ENCODE results near the gene GPR142.

The GPR142 gene

GRCh38 chr17:74325743-74326379 is 41.4 kb upstream of the GPR142 start, which contains the start of gene KIF19:
KIF19 (plus strand) TSS chr17:74326226; CDS start chr17:74326350, 124 bp downstream.
- H4K8ac ChIP-seq (ENCODE audit: low read length), result no peak within 1 kb of the TSS
- peaks cover 10% of the 10 kb centered on the region for H3K4me1 ChIP-seq (ENCODE audit: control insufficient read depth, insufficient read depth, low read depth, low read length)
- H2BK120ac ChIP-seq (ENCODE audit: low read depth, low read length), result no peak within 1 kb of the TSS
- H2AK5ac ChIP-seq (ENCODE audit: low read length, severe bottlenecking), result no peak within 1 kb of the TSS
- H3K9ac ChIP-seq (ENCODE audit: low read length), result no peak within 1 kb of the TSS
- no peaks in the 10 kb centered on the region for H3K36me3 ChIP-seq (ENCODE audit: control insufficient read depth in 1 of 2, insufficient read depth in 2 of 2, low read depth in 1 of 2, low read length in 2 of 2)
- H4K91ac ChIP-seq (ENCODE audit: low read length), result no peak within 1 kb of the TSS
- no peak within 1 kb of the TSS for H2BK15ac ChIP-seq (ENCODE audit: low read depth, poor library complexity, severe bottlenecking)
- no peaks in the 10 kb centered on the region for H3K79me1 ChIP-seq (replicated peaks; ENCODE audit: low read length, poor library complexity, severe bottlenecking)
- DNase-seq, result no peak
- H2BK12ac ChIP-seq (ENCODE audit: low read length in 2 of 2), result no peak within 1 kb of the TSS
- H3K27me3 ChIP-seq (ENCODE audit: control insufficient read depth in 1 of 2, insufficient read depth in 1 of 2, low read length in 2 of 2), result peaks cover 59 to 77% of the 10 kb centered on the region in 2 experiments
- WGBS, result 8% methylated on average over 53 of the region's 73 CpGs
- H3K9me3 ChIP-seq (ENCODE audit: control insufficient read depth, low read length), result peaks cover 4% of the 10 kb centered on the region
- H3K14ac ChIP-seq (ENCODE audit: low read length in 2 of 2), result no peak within 1 kb of the TSS
- no peak within 1 kb of the TSS for H3K23ac ChIP-seq (ENCODE audit: low read length in 2 of 2)
- no peak within 1 kb of the TSS for H2AFZ ChIP-seq (ENCODE audit: low read depth, low read length)
- no peak within 1 kb of the TSS for H3K4ac ChIP-seq (ENCODE audit: low read depth in 1 of 2, low read length in 2 of 2)
- H3K4me3 ChIP-seq (ENCODE audit: insufficient read depth in 1 of 2, low read depth in 1 of 2, low read length in 2 of 2), result no peak within 1 kb of the TSS
- no peak within 1 kb of the TSS for H3K27ac ChIP-seq (ENCODE audit: low read length, poor library complexity, severe bottlenecking)
- no peak within 1 kb of the TSS for H2BK5ac ChIP-seq (ENCODE audit: low read depth, low read length, poor library complexity, severe bottlenecking)
- H3K4me2 ChIP-seq (ENCODE audit: low read length, poor library complexity, severe bottlenecking), result peak within 1 kb of the TSS; percentile 54
- no peak within 1 kb of the TSS for H3K18ac ChIP-seq (ENCODE audit: low read depth in 1 of 2, low read length in 2 of 2)

DNA sequence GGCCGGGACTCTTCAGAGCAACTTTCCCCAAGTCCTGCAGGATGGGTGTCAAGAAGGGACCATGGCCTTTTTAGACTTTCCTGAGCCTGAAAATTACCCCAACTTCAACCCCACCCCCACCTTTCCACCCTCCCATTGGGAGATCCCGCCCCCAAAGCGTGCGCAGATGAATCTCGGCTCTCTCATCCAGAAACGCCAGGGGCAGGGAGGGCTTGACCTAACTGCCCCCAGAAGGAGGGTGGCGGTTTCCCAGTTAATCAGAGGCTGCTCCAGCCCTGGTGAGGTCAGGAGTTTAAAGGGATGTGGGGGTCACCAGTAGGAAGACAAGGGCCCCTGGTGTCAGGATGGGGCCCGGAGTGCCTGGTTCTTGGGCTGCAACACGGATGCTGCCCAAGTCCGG is 40.8 kb upstream of the GPR142 start:
- H3K27ac ChIP-seq (ENCODE audit: low read length, poor library complexity, severe bottlenecking), result no peak overlapping the region
- H3K36me3 ChIP-seq (ENCODE audit: control insufficient read depth in 1 of 2, insufficient read depth in 2 of 2, low read depth in 1 of 2, low read length in 2 of 2), result no peaks in the 10 kb centered on the region
- no peak overlapping the region for H3K4me3 ChIP-seq (ENCODE audit: insufficient read depth in 1 of 2, low read depth in 1 of 2, low read length in 2 of 2)
- no peak overlapping the region for H3K18ac ChIP-seq (ENCODE audit: low read depth in 1 of 2, low read length in 2 of 2)
- H3K9ac ChIP-seq (ENCODE audit: low read length), result no peak overlapping the region
- H2BK5ac ChIP-seq (ENCODE audit: low read depth, low read length, poor library complexity, severe bottlenecking), result no peak overlapping the region
- no peak overlapping the region for H3K4me2 ChIP-seq (ENCODE audit: low read length, poor library complexity, severe bottlenecking)
- H2AK5ac ChIP-seq (ENCODE audit: low read length, severe bottlenecking), result no peak overlapping the region
- H4K8ac ChIP-seq (ENCODE audit: low read length), result no peak overlapping the region
- H3K4me1 ChIP-seq (ENCODE audit: control insufficient read depth, insufficient read depth, low read depth, low read length), result peaks cover 10% of the 10 kb centered on the region
- peaks cover 58 to 80% of the 10 kb centered on the region in 2 experiments for H3K27me3 ChIP-seq (ENCODE audit: control insufficient read depth in 1 of 2, insufficient read depth in 1 of 2, low read length in 2 of 2)
- H3K14ac ChIP-seq (ENCODE audit: low read length in 2 of 2), result no peak overlapping the region
- H2BK15ac ChIP-seq (ENCODE audit: low read depth, poor library complexity, severe bottlenecking), result no peak overlapping the region
- H3K79me1 ChIP-seq (replicated peaks; ENCODE audit: low read length, poor library complexity, severe bottlenecking), result no peaks in the 10 kb centered on the region
- 30% methylated on average over 10 of the region's 10 CpGs for WGBS
- no peak overlapping the region for H2BK120ac ChIP-seq (ENCODE audit: low read depth, low read length)
- H4K91ac ChIP-seq (ENCODE audit: low read length), result no peak overlapping the region
- no peak overlapping the region for H3K23ac ChIP-seq (ENCODE audit: low read length in 2 of 2)
- H2AFZ ChIP-seq (ENCODE audit: low read depth, low read length), result no peak overlapping the region
- H3K9me3 ChIP-seq (ENCODE audit: control insufficient read depth, low read length), result peaks cover 4% of the 10 kb centered on the region
- no peak for DNase-seq
- H2BK12ac ChIP-seq (ENCODE audit: low read length in 2 of 2), result no peak overlapping the region
- no peak overlapping the region for H3K4ac ChIP-seq (ENCODE audit: low read depth in 1 of 2, low read length in 2 of 2)

- H2BK12ac ChIP-seq (ENCODE audit: low read length in 2 of 2), result no peak overlapping the region
- H3K4me1 ChIP-seq (ENCODE audit: control insufficient read depth, insufficient read depth, low read depth, low read length), result peaks cover 10% of the 10 kb centered on the region
- no peak overlapping the region for H3K23ac ChIP-seq (ENCODE audit: low read length in 2 of 2)
- H3K4me2 ChIP-seq (ENCODE audit: low read length, poor library complexity, severe bottlenecking), result no peak overlapping the region
- no peak overlapping the region for H2BK120ac ChIP-seq (ENCODE audit: low read depth, low read length)
- H3K27ac ChIP-seq (ENCODE audit: low read length, poor library complexity, severe bottlenecking), result no peak overlapping the region
- peaks cover 48 to 81% of the 10 kb centered on the region in 2 experiments for H3K27me3 ChIP-seq (ENCODE audit: control insufficient read depth in 1 of 2, insufficient read depth in 1 of 2, low read length in 2 of 2)
- no peaks in the 10 kb centered on the region for H3K79me1 ChIP-seq (replicated peaks; ENCODE audit: low read length, poor library complexity, severe bottlenecking)
- H2BK15ac ChIP-seq (ENCODE audit: low read depth, poor library complexity, severe bottlenecking), result no peak overlapping the region
- no peak overlapping the region for H3K9ac ChIP-seq (ENCODE audit: low read length)
- no peak for DNase-seq
- 92% methylated on average over 3 of the region's 3 CpGs for WGBS
- no peak overlapping the region for H2AFZ ChIP-seq (ENCODE audit: low read depth, low read length)
- no peak overlapping the region for H2BK5ac ChIP-seq (ENCODE audit: low read depth, low read length, poor library complexity, severe bottlenecking)
- no peak overlapping the region for H3K4me3 ChIP-seq (ENCODE audit: insufficient read depth in 1 of 2, low read depth in 1 of 2, low read length in 2 of 2)
- no peak overlapping the region for H3K14ac ChIP-seq (ENCODE audit: low read length in 2 of 2)
- H3K9me3 ChIP-seq (ENCODE audit: control insufficient read depth, low read length), result no peaks in the 10 kb centered on the region
- no peak overlapping the region for H2AK5ac ChIP-seq (ENCODE audit: low read length, severe bottlenecking)
- no peaks in the 10 kb centered on the region for H3K36me3 ChIP-seq (ENCODE audit: control insufficient read depth in 1 of 2, insufficient read depth in 2 of 2, low read depth in 1 of 2, low read length in 2 of 2)
- no peak overlapping the region for H3K18ac ChIP-seq (ENCODE audit: low read depth in 1 of 2, low read length in 2 of 2)
- no peak overlapping the region for H4K91ac ChIP-seq (ENCODE audit: low read length)
- H3K4ac ChIP-seq (ENCODE audit: low read depth in 1 of 2, low read length in 2 of 2), result no peak overlapping the region
- H4K8ac ChIP-seq (ENCODE audit: low read length), result no peak overlapping the region
Measured at GRCh38 chr17:74328487-74328886, 38.8 kb upstream of the GPR142 start.

GRCh38 chr17:74329378-74329777 is 37.9 kb upstream of the GPR142 start:
- peaks cover 10% of the 10 kb centered on the region for H3K4me1 ChIP-seq (ENCODE audit: control insufficient read depth, insufficient read depth, low read depth, low read length)
- no peak overlapping the region for H3K4ac ChIP-seq (ENCODE audit: low read depth in 1 of 2, low read length in 2 of 2)
- no peaks in the 10 kb centered on the region for H3K79me1 ChIP-seq (replicated peaks; ENCODE audit: low read length, poor library complexity, severe bottlenecking)
- H3K36me3 ChIP-seq (ENCODE audit: control insufficient read depth in 1 of 2, insufficient read depth in 2 of 2, low read depth in 1 of 2, low read length in 2 of 2), result no peaks in the 10 kb centered on the region
- H3K18ac ChIP-seq (ENCODE audit: low read depth in 1 of 2, low read length in 2 of 2), result no peak overlapping the region
- no peak overlapping the region for H2AFZ ChIP-seq (ENCODE audit: low read depth, low read length)
- H3K4me3 ChIP-seq (ENCODE audit: insufficient read depth in 1 of 2, low read depth in 1 of 2, low read length in 2 of 2), result no peak overlapping the region
- H3K27me3 ChIP-seq (ENCODE audit: control insufficient read depth in 1 of 2, insufficient read depth in 1 of 2, low read length in 2 of 2), result peaks cover 47 to 83% of the 10 kb centered on the region in 2 experiments
- no peak overlapping the region for H3K4me2 ChIP-seq (ENCODE audit: low read length, poor library complexity, severe bottlenecking)
- H2BK15ac ChIP-seq (ENCODE audit: low read depth, poor library complexity, severe bottlenecking), result no peak overlapping the region
- H2BK12ac ChIP-seq (ENCODE audit: low read length in 2 of 2), result no peak overlapping the region
- H3K9ac ChIP-seq (ENCODE audit: low read length), result no peak overlapping the region
- no peak overlapping the region for H3K14ac ChIP-seq (ENCODE audit: low read length in 2 of 2)
- H3K9me3 ChIP-seq (ENCODE audit: control insufficient read depth, low read length), result peaks cover 4% of the 10 kb centered on the region
- H3K23ac ChIP-seq (ENCODE audit: low read length in 2 of 2), result no peak overlapping the region
- H2BK120ac ChIP-seq (ENCODE audit: low read depth, low read length), result no peak overlapping the region
- no peak overlapping the region for H4K8ac ChIP-seq (ENCODE audit: low read length)
- H2AK5ac ChIP-seq (ENCODE audit: low read length, severe bottlenecking), result no peak overlapping the region
- DNase-seq, result no peak
- no peak overlapping the region for H2BK5ac ChIP-seq (ENCODE audit: low read depth, low read length, poor library complexity, severe bottlenecking)
- H4K91ac ChIP-seq (ENCODE audit: low read length), result no peak overlapping the region
- WGBS, result 75% methylated on average over 3 of the region's 3 CpGs
- H3K27ac ChIP-seq (ENCODE audit: low read length, poor library complexity, severe bottlenecking), result no peak overlapping the region

Data from mesenchymal stem cell (in vitro differentiated cells and primary cell).